GM23248 (cell line): ENCODE results near the gene PACC1. TPM values are rescaled to one million over a fixed set of nuclear protein-coding genes. Genes with fewer than 3 reads are reported as not detected.

ENCODE experiments used
- DNase-seq: peaks from one replicate; pipeline ENCODE4 v3.0.0-alpha.2; 2015
- H2AFZ ChIP-seq: fragments of 200-600 bp; sonication (generic); 2 replicates; pipeline ENCODE4 v1.6.1; 2016; ENCODE audit warnings: antibody characterized with exemption
- H3F3A ChIP-seq: fragments of 200-600 bp; sonication (generic); 2 replicates; pipeline ENCODE4 v1.6.1; 2016; ENCODE audit warnings: mild to moderate bottlenecking, antibody characterized with exemption, mixed run types; ENCODE audit not compliant: insufficient read depth
- H3K27ac ChIP-seq: fragments of 200-600 bp; sonication (generic); 2 replicates; pipeline ENCODE4 v1.5.1; 2016; ENCODE audit warnings: mild to moderate bottlenecking
- H3K27me3 ChIP-seq: fragments of 200-600 bp; sonication (generic); replicated peaks from 2 replicates; pipeline ENCODE4 v1.6.1; 2016; ENCODE audit warnings: mild to moderate bottlenecking; ENCODE audit not compliant: insufficient read depth
- H3K36me3 ChIP-seq: fragments of 200-600 bp; sonication (generic); 2 replicates; pipeline ENCODE4 v1.6.1; 2016; ENCODE audit warnings: low read depth, mild to moderate bottlenecking
- H3K4me1 ChIP-seq: fragments of 200-600 bp; sonication (generic); 2 replicates; pipeline ENCODE4 v1.6.1; 2016; ENCODE audit warnings: mild to moderate bottlenecking; ENCODE audit not compliant: insufficient read depth
- H3K4me2 ChIP-seq: fragments of 200-600 bp; sonication (generic); one replicate; pipeline ENCODE4 v1.6.1; 2016; ENCODE audit warnings: mild to moderate bottlenecking; ENCODE audit not compliant: unreplicated experiment
- H3K4me3 ChIP-seq: fragments of 200-600 bp; sonication (generic); 2 replicates; pipeline ENCODE4 v1.5.1; 2016; ENCODE audit warnings: mild to moderate bottlenecking
- H3K79me2 ChIP-seq: fragments of 200-600 bp; sonication (generic); 2 replicates; pipeline ENCODE4 v1.6.1; 2016; ENCODE audit warnings: mild to moderate bottlenecking; ENCODE audit not compliant: insufficient read depth
- H3K9ac ChIP-seq: fragments of 200-600 bp; sonication (generic); 2 replicates; pipeline ENCODE4 v1.6.1; 2016; ENCODE audit warnings: mild to moderate bottlenecking
- H3K9me2 ChIP-seq: fragments of 200-600 bp; sonication (generic); 2 replicates; pipeline ENCODE4 v1.6.1; 2016; ENCODE audit warnings: mixed run types, mild to moderate bottlenecking, moderate library complexity; ENCODE audit not compliant: insufficient read depth
- H3K9me3 ChIP-seq: fragments of 200-600 bp; sonication (generic); one replicate; pipeline ENCODE4 v1.6.1; 2017; ENCODE audit warnings: low read depth
- H4K20me1 ChIP-seq: fragments of 200-600 bp; sonication (generic); 2 replicates; pipeline ENCODE4 v1.6.0; 2016; ENCODE audit not compliant: insufficient read depth
- EZH2 ChIP-seq: fragments of 200-600 bp; sonication (generic); IDR thresholded peaks from 2 replicates; pipeline ENCODE4 v1.6.1; 2018; ENCODE audit warnings: antibody characterized with exemption, mild to moderate bottlenecking; ENCODE audit not compliant: insufficient read depth, poor library complexity, severe bottlenecking
- EZH2phosphoT487 ChIP-seq: fragments of 200-600 bp; sonication (generic); IDR thresholded peaks from 2 replicates; pipeline ENCODE4 v1.6.1; 2018; ENCODE audit warnings: antibody characterized with exemption, moderate library complexity, mild to moderate bottlenecking, low read depth; ENCODE audit not compliant: insufficient read depth
- WGBS, 2 experiments: methylation state at CpG; one replicate each; pipeline ENCODE4 v1.1.6; 2015 to 2017; ENCODE audit warnings: low lambda C conversion rate in 2 of 2, low coverage in 1 of 2; ENCODE audit errors: missing lambda C conversion rate in 2 of 2; 5-methylcytosine and 5-hydroxymethylcytosine counted together
- in situ Hi-C: fragments of 300-500 bp; cut with MboI; formaldehyde crosslinking; loops from 2 replicates; pipeline ENCODE4 v1.15.0; 2020
- polyA plus RNA-seq: library from polyadenylated mRNA; unstranded; fragments of >200 nt; fragmentation: Nextera tagmentation; extraction: Ambion mirVana; gene quantifications from 2 replicates; pipeline ENCODE4 v1.2.1, GENCODE V29; 2016
- total RNA-seq: library from RNA; depleted of rRNA; stranded (reverse); fragments of >200 nt; shearing (Covaris generic); gene quantifications from 2 replicates; pipeline ENCODE4 v1.2.3, GENCODE V29; 2014

Gene PACC1
- total and polyA plus RNA-seq, 2 experiments from 2014 or later = 5.4 to 6.9 TPM

GRCh38 chr1:212359794-212360479 lies 54.7 kb downstream of the PACC1 start:
- no peak for DNase-seq
- Histone ChIP-seq H3K4me1 (peaks cover 7% of the 10 kb centered on the region), H4K20me1 (no peaks in the 10 kb centered on the region), H3K9ac (no peak overlapping the region), H3K27me3 (no peaks in the 10 kb centered on the region), H3K9me2 (no peaks in the 10 kb centered on the region), H3K4me2 (no peak overlapping the region), H3K4me3 (no peak overlapping the region), H3F3A (peaks cover 6% of the 10 kb centered on the region; the same call in 1 of the 2 replicates), H3K36me3 (peaks cover 32% of the 10 kb centered on the region), H3K79me2 (no peaks in the 10 kb centered on the region), H2AFZ (no peak overlapping the region), H3K9me3 (no peaks in the 10 kb centered on the region), H3K27ac (no peak overlapping the region)
- WGBS, 2 experiments = 88 to 95% methylated on average over 4 of the region's 4 CpGs
- in situ Hi-C loops = no loop called here
- TF ChIP-seq EZH2phosphoT487 (no peak), EZH2 (no peak)

GRCh38 chr1:212355230-212355969 lies 59.3 kb downstream of the PACC1 start:
- H3K4me2 ChIP-seq = no peak overlapping the region

GRCh38 chr1:212354464-212354863 lies 60.2 kb downstream of the PACC1 start:
- Histone ChIP-seq H3K27ac (no peak overlapping the region), H3K4me3 (no peak overlapping the region), H3F3A (peaks cover 6% of the 10 kb centered on the region; the same call in 1 of the 2 replicates), H4K20me1 (no peaks in the 10 kb centered on the region), H3K9ac (no peak overlapping the region), H3K4me1 (peaks cover 11% of the 10 kb centered on the region), H3K36me3 (peaks cover 17% of the 10 kb centered on the region; the same call in 1 of the 2 replicates), H3K9me2 (no peaks in the 10 kb centered on the region), H3K79me2 (no peaks in the 10 kb centered on the region), H2AFZ (no peak overlapping the region), H3K27me3 (no peaks in the 10 kb centered on the region), H3K4me2 (no peak overlapping the region), H3K9me3 (no peaks in the 10 kb centered on the region)
- in situ Hi-C loops = no loop called here
- no peak for TF ChIP-seq EZH2phosphoT487
- no peak for TF ChIP-seq EZH2
- DNase-seq = no peak
- 100% methylated on average over 3 of the region's 3 CpGs for WGBS, 2 experiments

More at GRCh38 chr1:212355230-212355969, 59.3 kb downstream of the PACC1 start:
- peaks cover 6% of the 10 kb centered on the region; the same call in 1 of the 2 replicates for H3F3A ChIP-seq
- in situ Hi-C loops = no loop called here
- no peak overlapping the region for H2AFZ ChIP-seq
- no peaks in the 10 kb centered on the region for H3K79me2 ChIP-seq
- WGBS, 2 experiments = 89 to 91% methylated on average over 3 of the region's 3 CpGs
- no peaks in the 10 kb centered on the region for H3K27me3 ChIP-seq
- TF ChIP-seq EZH2phosphoT487 = no peak
- no peak for TF ChIP-seq EZH2
- H3K9me3 ChIP-seq = no peaks in the 10 kb centered on the region
- H3K27ac ChIP-seq = no peak overlapping the region
- H3K4me3 ChIP-seq = no peak overlapping the region
- H3K9ac ChIP-seq = no peak overlapping the region
- H3K4me1 ChIP-seq = peaks cover 11% of the 10 kb centered on the region
- H4K20me1 ChIP-seq = no peaks in the 10 kb centered on the region
- no peaks in the 10 kb centered on the region for H3K9me2 ChIP-seq
- peaks cover 21% of the 10 kb centered on the region for H3K36me3 ChIP-seq
- peak; percentile 39 for DNase-seq

GRCh38 chr1:212353181-212353580 lies 61.5 kb downstream of the PACC1 start:
- H3K9me3 ChIP-seq = no peaks in the 10 kb centered on the region
- no peak overlapping the region for H3K4me2 ChIP-seq
- H3K4me1 ChIP-seq = peaks cover 11% of the 10 kb centered on the region
- WGBS, 2 experiments = 32 to 43% methylated on average over 2 of the region's 2 CpGs
- in situ Hi-C loops = no loop called here
- no peak overlapping the region for H3K9ac ChIP-seq
- peak; percentile 66 for DNase-seq
- no peaks in the 10 kb centered on the region for H3K79me2 ChIP-seq
- H3K27ac ChIP-seq = no peak overlapping the region
- H4K20me1 ChIP-seq = no peaks in the 10 kb centered on the region
- no peak for TF ChIP-seq EZH2phosphoT487
- TF ChIP-seq EZH2 = no peak
- no peak overlapping the region for H3K4me3 ChIP-seq
- H3K27me3 ChIP-seq = no peaks in the 10 kb centered on the region
- no peaks in the 10 kb centered on the region for H3K9me2 ChIP-seq
- H2AFZ ChIP-seq = no peak overlapping the region
- H3F3A ChIP-seq = peaks cover 6% of the 10 kb centered on the region; the same call in 1 of the 2 replicates
- H3K36me3 ChIP-seq = peaks cover 5% of the 10 kb centered on the region; the same call in 1 of the 2 replicates
